Hepatocyte (in vitro differentiated cells): Measurements from ENCODE around the gene B4GALT2. TPM values are rescaled to one million over a fixed set of nuclear protein-coding genes. Genes with fewer than 3 reads are reported as not detected.

Experiments
- DNase-seq: peaks from one replicate; pipeline ENCODE4 v3.0.0-alpha.2; 2016; ENCODE audit warnings: low spot score
- H2AFZ ChIP-seq: fragments of 200-600 bp; sonication (generic); 2 replicates; pipeline ENCODE4 v1.6.0; 2016; ENCODE audit warnings: antibody characterized with exemption, mild to moderate bottlenecking
- H3K27ac ChIP-seq: fragments of 200-600 bp; sonication (generic); 2 replicates; pipeline ENCODE4 v1.5.1; 2016; ENCODE audit warnings: mild to moderate bottlenecking
- H3K27me3 ChIP-seq: fragments of 200-600 bp; sonication (generic); 2 replicates; pipeline ENCODE4 v1.6.1; 2016
- H3K36me3 ChIP-seq: fragments of 200-600 bp; sonication (generic); replicated peaks from 2 replicates; pipeline ENCODE4 v1.5.1; 2016; ENCODE audit warnings: low read depth; ENCODE audit not compliant: insufficient read depth
- H3K4me1 ChIP-seq: fragments of 200-600 bp; sonication (generic); 2 replicates; pipeline ENCODE4 v1.5.1; 2016; ENCODE audit warnings: mild to moderate bottlenecking, moderate library complexity; ENCODE audit not compliant: insufficient read depth
- H3K4me2 ChIP-seq: fragments of 200-600 bp; sonication (generic); 2 replicates; pipeline ENCODE4 v1.6.0; 2016
- H3K4me3 ChIP-seq: fragments of 200-600 bp; sonication (generic); 2 replicates; pipeline ENCODE4 v1.5.1; 2016; ENCODE audit warnings: mild to moderate bottlenecking
- H3K79me2 ChIP-seq: fragments of 200-600 bp; sonication (generic); 2 replicates; pipeline ENCODE4 v1.6.0; 2017; ENCODE audit warnings: mild to moderate bottlenecking
- H3K9me2 ChIP-seq: fragments of 200-600 bp; sonication (generic); replicated peaks from 2 replicates; pipeline ENCODE4 v1.6.0; 2017; ENCODE audit warnings: mild to moderate bottlenecking; ENCODE audit not compliant: insufficient read depth
- H3K9me3 ChIP-seq: fragments of 200-600 bp; sonication (generic); 2 replicates; pipeline ENCODE4 v1.5.1; 2016; ENCODE audit warnings: low read depth, mild to moderate bottlenecking
- H4K20me1 ChIP-seq: fragments of 200-600 bp; sonication (generic); 2 replicates; pipeline ENCODE4 v1.6.0; 2016; ENCODE audit warnings: mild to moderate bottlenecking; ENCODE audit not compliant: insufficient read depth, poor library complexity, severe bottlenecking
- CTCF ChIP-seq: fragments of 200-600 bp; sonication (generic); IDR thresholded peaks from 2 replicates; pipeline ENCODE4 v1.5.1; 2016; ENCODE audit warnings: antibody characterized with exemption, mild to moderate bottlenecking; ENCODE audit not compliant: poor library complexity
- EZH2 ChIP-seq: fragments of 200-600 bp; sonication (generic); IDR thresholded peaks from 2 replicates; pipeline ENCODE4 v1.6.1; 2016; ENCODE audit warnings: antibody characterized with exemption, mild to moderate bottlenecking, borderline replicate concordance
- EZH2phosphoT487 ChIP-seq: fragments of 200-600 bp; sonication (generic); IDR thresholded peaks from one replicate; pipeline ENCODE4 v1.6.1; 2018; ENCODE audit warnings: antibody characterized with exemption, mild to moderate bottlenecking, low read depth, moderate library complexity; ENCODE audit not compliant: unreplicated experiment, severe bottlenecking
- WGBS: methylation state at CpG from one replicate; pipeline ENCODE4 v1.1.6; 2016; ENCODE audit warnings: low lambda C conversion rate; ENCODE audit errors: missing lambda C conversion rate; 5-methylcytosine and 5-hydroxymethylcytosine counted together
- polyA plus RNA-seq: library from polyadenylated mRNA; unstranded; fragments of >200 nt; fragmentation: Nextera tagmentation; extraction: Ambion mirVana; gene quantifications from 2 replicates; pipeline ENCODE4 v1.2.1, GENCODE V29; 2016
- total RNA-seq: library from RNA; depleted of rRNA; stranded (reverse); fragments of >200 nt; gene quantifications from 2 replicates; pipeline ENCODE4 v1.2.3, GENCODE V29; 2014

Gene B4GALT2
- total and polyA plus RNA-seq, 2 experiments from 2014 or later = 48.2 to 68.8 TPM

GRCh38 chr1:43979528-43980254 lies 681 bp downstream of the B4GALT2 start:
- Histone ChIP-seq H3K79me2 (peaks cover 53% of the 10 kb centered on the region), H3K27me3 (no peaks in the 10 kb centered on the region), H2AFZ (peak overlapping the region; percentile 52), H3K9me2 (no peaks in the 10 kb centered on the region), H3K4me2 (peak overlapping the region; percentile 99), H3K9me3 (no peaks in the 10 kb centered on the region), H3K36me3 (no peaks in the 10 kb centered on the region), H3K27ac (peak overlapping the region; percentile 79), H4K20me1 (peaks cover 30% of the 10 kb centered on the region), H3K4me1 (peaks cover 35% of the 10 kb centered on the region), H3K4me3 (peak overlapping the region; percentile 70)
- TF ChIP-seq CTCF = no peak
- no peak for TF ChIP-seq EZH2phosphoT487
- TF ChIP-seq EZH2 = no peak
- peak; percentile 77 for DNase-seq
- 9% methylated on average over 18 of the region's 45 CpGs for WGBS

- H3K36me3 ChIP-seq = no peaks in the 10 kb centered on the region
- H3K27ac ChIP-seq = peak overlapping the region; percentile 79
- no peak overlapping the region for H3K4me3 ChIP-seq
- H3K9me2 ChIP-seq = no peaks in the 10 kb centered on the region
- H3K9me3 ChIP-seq = no peaks in the 10 kb centered on the region
- H3K4me2 ChIP-seq = peak overlapping the region; percentile 99
- no peak overlapping the region for H2AFZ ChIP-seq
- 72% methylated on average over 13 of the region's 13 CpGs for WGBS
- peaks cover 47% of the 10 kb centered on the region for H3K79me2 ChIP-seq
- DNase-seq = no peak
- peaks cover 35% of the 10 kb centered on the region for H3K4me1 ChIP-seq
- peaks cover 28% of the 10 kb centered on the region for H4K20me1 ChIP-seq
- TF ChIP-seq EZH2phosphoT487 (no peak), CTCF (no peak), EZH2 (no peak)
- no peaks in the 10 kb centered on the region for H3K27me3 ChIP-seq
Measured at GRCh38 chr1:43980255-43981134, 1.5 kb downstream of the B4GALT2 start.

- no peaks in the 10 kb centered on the region for H3K36me3 ChIP-seq
- H3K9me2 ChIP-seq = no peaks in the 10 kb centered on the region
- no peak overlapping the region for H3K27ac ChIP-seq
- no peak overlapping the region for H3K4me3 ChIP-seq
- DNase-seq = no peak
- H3K4me1 ChIP-seq = peaks cover 29% of the 10 kb centered on the region
- peaks cover 40% of the 10 kb centered on the region for H3K79me2 ChIP-seq
- H3K27me3 ChIP-seq = no peaks in the 10 kb centered on the region
- 90% methylated on average over 20 of the region's 20 CpGs for WGBS
- no peak overlapping the region for H2AFZ ChIP-seq
- H4K20me1 ChIP-seq = peaks cover 21% of the 10 kb centered on the region
- H3K9me3 ChIP-seq = no peaks in the 10 kb centered on the region
- TF ChIP-seq EZH2 (no peak), EZH2phosphoT487 (no peak), CTCF (no peak)
- H3K4me2 ChIP-seq = peak overlapping the region; percentile 99
Measured at GRCh38 chr1:43981135-43981491, 2.1 kb downstream of the B4GALT2 start.
